GM19035 (cell line): ENCODE results near the gene MAT1A.
"Not testable (repeated sequence)": the region's sequence is repeated elsewhere in the genome, so short reads cannot be mapped to it uniquely, and the experiment has no call there.

ENCODE experiments used
- ATAC-seq: cut with Tn5 transposase; IDR thresholded peaks from one replicate; pipeline ENCODE4 v1.9.1; 2021; ENCODE audit not compliant: unreplicated experiment

MAT1A gene

DNA sequence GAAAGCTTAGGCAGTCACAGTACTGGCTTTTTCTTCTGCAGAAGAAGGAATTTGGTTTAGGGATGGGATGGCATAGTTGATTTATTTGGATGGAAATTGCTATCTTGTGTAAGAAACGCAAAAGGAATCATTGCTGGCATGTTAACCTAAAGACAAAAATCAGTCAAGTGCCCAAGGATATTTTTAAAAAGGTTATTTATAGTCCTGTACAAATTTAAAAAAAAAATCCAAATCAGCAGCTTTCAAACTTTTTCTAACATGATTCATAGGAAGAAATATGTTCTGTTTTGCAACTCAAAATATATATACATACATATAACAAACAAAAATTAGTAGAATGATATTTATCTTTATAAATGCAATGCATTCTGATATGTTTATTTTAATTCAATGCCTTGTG is 55.6 kb downstream of the MAT1A start:
- ATAC-seq = not testable (repeated sequence)

DNA sequence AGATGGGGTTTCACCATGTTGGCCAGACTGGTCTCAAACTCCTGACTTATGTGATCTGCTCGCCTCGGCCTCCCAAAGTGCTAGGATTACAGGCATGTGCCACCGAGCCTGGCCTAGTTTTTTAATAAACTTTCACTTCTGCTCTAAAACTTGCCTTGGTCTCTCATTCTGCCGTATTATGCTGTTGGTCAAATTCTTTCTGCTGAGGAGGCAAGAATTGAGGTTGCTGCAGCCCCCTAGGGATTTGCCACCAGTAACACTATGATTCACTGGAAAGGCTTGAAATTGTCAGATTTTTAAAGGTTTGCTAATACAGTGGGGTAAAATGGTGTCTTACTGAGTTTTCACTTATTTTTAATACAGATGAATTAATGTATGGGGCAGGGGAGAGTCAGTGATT is 62.7 kb downstream of the MAT1A start:
- not testable (repeated sequence) for ATAC-seq

GRCh38 chr10:80223031-80223419 is 66.4 kb downstream of the MAT1A start:
- not testable (repeated sequence) for ATAC-seq
